Superior temporal gyrus (tissue), 1 donor: Measurements from ENCODE around the gene EPHB2.

Experiments used
- DNase-seq: peaks from one replicate; pipeline ENCODE4 v3.0.0-alpha.2; 2016; ENCODE audit errors: extremely low spot score

The EPHB2 gene

GRCh38 chr1:22857661-22858060 is 147.0 kb downstream of the EPHB2 start:
- DNase-seq = no peak

- DNase-seq = no peak
Measured at GRCh38 chr1:22860414-22860800, 149.8 kb downstream of the EPHB2 start.

DNA sequence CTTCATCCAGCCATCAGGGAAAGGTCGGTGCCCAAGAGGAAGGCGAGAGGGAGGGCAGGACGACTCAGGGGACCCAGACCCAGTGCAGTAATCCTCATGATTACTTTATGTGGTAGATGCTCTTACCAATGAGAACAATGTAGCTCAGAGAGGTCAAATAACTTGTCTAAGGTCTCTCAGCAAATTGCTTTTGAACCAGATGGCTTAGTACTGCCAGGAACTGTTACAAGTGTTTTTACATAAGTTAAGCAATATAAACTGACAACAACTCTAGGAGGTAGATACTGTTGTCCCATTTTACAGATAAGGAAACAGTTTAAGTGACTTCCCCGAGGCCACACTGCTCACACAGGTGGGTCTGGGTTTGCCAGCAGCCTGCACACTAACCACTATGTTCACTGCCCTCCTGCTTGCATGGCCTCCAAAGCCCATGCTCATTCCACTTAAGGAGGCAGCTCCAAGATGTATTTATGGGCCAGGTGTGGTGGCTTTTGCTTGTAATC is 150.3 kb downstream of the EPHB2 start:
- DNase-seq = no peak

GRCh38 chr1:22861764-22862440 is 151.3 kb downstream of the EPHB2 start:
- DNase-seq = peak; percentile 71

GRCh38 chr1:22862752-22863151 is 152.1 kb downstream of the EPHB2 start:
- no peak for DNase-seq

DNA sequence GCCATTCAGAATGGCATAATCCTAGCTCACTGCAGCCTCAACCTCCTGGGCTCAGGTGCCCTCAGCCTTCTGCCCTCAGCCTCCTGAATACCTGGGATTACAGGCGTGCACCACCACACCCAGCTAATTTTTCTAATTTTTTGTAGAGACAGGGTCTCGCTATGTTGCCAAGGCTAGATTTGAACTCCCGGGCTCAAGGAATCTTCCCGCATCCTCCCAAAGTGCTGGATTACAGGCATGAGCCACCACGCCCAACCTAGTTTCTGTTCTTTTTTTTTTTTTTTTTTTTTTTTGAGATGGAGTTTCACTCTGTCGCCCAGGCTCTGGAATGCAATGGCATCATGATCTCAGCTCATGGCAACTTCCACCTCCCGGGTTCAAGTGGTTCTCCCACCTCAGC is 153.1 kb downstream of the EPHB2 start:
- no peak for DNase-seq

DNA sequence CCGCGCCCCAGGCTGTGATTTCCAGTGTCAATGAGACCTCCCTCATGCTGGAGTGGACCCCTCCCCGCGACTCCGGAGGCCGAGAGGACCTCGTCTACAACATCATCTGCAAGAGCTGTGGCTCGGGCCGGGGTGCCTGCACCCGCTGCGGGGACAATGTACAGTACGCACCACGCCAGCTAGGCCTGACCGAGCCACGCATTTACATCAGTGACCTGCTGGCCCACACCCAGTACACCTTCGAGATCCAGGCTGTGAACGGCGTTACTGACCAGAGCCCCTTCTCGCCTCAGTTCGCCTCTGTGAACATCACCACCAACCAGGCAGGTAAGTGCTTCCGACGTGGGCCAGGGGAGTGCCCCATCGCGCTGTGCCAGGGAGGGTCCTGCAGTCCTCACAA is 154.2 kb downstream of the EPHB2 start:
- no peak for DNase-seq

- no peak for DNase-seq
Measured at GRCh38 chr1:22865736-22866135, 155.1 kb downstream of the EPHB2 start.

DNA sequence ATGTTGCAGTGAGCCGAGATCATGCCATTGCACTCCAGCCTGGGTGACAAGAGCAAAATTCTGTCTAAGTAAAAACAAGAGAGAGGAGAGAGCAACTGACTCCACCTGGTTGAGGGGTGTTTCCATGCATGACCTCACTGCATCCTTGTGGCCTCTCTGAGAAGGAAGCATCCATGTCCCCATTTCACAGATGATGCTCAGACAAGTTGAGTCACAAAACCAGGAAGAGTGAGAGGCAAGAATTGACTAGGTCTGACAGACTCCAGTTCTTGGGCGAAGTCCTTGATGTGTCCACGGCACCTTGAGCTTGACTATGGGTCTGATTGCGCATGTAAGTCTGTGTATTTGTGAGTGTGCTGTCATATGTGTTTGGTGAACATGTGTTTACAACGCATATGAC is 156.2 kb downstream of the EPHB2 start:
- no peak for DNase-seq

DNA sequence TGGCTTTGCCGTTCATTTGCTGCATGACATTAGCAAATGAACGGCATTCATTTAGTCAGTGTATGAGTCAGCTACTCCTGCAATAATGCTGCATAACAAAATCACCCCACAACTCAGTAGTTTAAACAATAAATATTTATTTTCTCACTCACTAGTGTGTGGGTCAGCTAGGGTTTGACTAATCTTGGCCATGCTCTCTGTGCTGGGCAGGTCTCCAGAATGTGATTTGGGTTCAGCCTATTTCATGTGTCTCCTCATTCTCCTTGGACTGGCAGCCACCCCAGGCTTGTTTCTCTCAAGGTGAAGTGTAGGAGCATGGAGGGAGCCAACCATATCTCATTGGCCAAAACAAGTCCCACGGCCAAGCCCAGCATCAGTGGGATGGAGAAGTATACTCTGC is 157.7 kb downstream of the EPHB2 start:
- no peak for DNase-seq

GRCh38 chr1:22869325-22869724 is 158.7 kb downstream of the EPHB2 start:
- no peak for DNase-seq

- no peak for DNase-seq
Measured at GRCh38 chr1:22870201-22870871, 159.7 kb downstream of the EPHB2 start.

GRCh38 chr1:22872981-22873664 is 162.5 kb downstream of the EPHB2 start:
- DNase-seq = no peak

GRCh38 chr1:22874785-22875184 is 164.1 kb downstream of the EPHB2 start:
- DNase-seq = no peak

- no peak for DNase-seq
Measured at GRCh38 chr1:22875241-22875640, 164.6 kb downstream of the EPHB2 start.

GRCh38 chr1:22875841-22876240 is 165.2 kb downstream of the EPHB2 start:
- no peak for DNase-seq

DNA sequence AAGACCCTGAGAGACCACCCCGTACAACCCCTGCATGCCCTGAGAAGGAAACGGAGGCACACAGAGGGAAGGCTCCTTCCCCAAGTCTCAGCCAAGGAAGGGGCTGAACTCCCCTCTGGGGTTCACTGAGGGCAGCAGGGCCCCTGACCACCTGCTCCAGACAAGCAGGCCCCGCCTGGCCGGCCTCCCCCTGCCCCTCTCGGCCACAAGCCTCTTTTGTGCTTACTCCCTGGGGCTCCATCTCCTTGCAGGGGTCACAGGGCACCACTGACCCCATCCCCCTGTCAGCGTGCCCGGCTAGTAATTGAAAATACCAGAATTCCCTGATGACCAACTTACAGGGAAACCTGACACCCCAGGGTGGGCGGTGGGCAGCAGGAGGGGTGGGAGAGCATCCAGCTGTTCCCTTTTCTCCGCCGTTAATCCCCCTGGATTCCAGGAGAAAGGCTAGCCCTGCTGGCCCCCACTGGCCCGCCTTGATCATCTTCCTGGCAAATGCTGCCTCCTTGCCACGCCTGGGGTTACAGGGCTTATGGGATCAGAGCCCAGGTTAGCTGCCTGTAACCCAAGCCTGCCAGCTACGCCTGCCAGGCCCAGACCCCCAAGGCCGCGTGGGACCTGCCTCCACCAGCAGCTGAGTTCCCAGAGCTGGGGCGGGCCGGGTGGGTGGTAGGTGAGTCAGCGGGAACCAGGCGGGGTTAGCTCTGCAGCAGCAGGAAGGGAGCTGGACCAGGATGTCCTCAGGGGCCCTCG is 165.9 kb downstream of the EPHB2 start:
- DNase-seq = no peak

- DNase-seq = no peak
Measured at GRCh38 chr1:22877112-22877915, 166.7 kb downstream of the EPHB2 start.

DNA sequence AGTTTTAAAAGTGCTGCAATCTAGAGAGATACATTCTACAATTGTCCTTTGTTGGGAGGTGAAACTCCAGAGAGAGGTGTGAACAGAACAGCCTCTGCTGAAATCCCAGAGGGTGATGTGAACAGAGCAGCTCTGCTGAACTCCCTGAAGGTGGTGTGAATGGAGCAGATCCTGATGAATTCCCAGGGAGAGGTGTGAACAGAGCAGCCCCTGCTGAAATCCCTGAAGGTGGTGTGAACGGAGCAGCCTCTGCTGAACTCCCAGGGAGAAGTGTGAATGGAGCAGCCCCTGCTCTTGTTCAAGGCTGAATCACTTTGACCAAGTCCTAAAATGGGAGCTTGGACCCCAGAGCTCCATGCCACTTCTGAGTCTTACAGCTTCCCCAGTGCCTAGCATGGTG is 167.3 kb downstream of the EPHB2 start:
- DNase-seq = no peak

DNA sequence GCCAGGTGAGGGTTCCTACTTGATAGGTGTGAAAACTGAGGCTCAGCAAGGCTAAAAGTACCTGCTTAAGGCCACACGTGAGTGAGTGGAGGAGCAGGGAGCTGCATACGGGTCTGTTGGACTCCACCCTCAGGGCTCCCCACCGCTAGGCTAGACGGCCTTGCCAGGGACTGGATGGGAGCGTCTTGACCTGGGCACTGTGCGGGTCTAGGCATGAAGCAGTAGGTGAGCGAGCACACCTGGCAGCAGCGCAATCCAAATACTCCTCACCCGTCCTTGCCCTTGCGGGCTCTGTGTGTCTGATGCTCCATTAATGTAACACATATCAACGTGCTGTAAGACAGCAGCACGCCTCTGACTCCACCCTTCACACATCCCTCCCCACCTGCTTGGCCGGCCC is 168.0 kb downstream of the EPHB2 start:
- DNase-seq = no peak

DNA sequence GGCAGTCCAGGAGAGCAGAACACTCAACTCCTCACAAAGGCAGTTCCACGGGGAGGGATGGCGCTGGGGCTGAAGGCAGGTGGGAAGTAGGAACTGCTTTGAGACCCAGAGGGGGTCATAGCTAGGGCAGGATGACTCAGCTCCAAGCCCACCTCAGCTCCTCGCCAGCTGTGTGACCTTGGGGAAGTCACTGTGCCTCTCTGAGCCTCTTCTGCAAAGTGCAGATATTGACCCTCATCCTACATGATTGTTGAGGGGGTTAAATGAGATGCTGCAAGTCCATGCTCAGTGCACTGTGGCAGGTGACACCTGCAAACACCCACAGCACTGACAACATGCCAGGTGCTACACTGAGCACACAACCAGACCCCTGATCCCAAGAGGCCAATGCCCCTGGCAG is 168.8 kb downstream of the EPHB2 start:
- DNase-seq = no peak
